ENCODE data around the gene IFI30. TPM values are rescaled to one million over a fixed set of nuclear protein-coding genes. Genes with fewer than 3 reads are reported as not detected.

Gene IFI30
- total RNA-seq, 1 donor from 2014 or later: not detected

GRCh38 chr19:18159810-18160209 lies 13.8 kb upstream of the IFI30 start:
- Mint-ChIP-seq H3K9me3 (ENCODE audit: unreplicated experiment) (no peaks in the 10 kb centered on the region), H3K4me3 (ENCODE audit: unreplicated experiment) (no peak overlapping the region), H3K27ac (ENCODE audit: unreplicated experiment) (no peak overlapping the region), H3K27me3 (ENCODE audit: unreplicated experiment) (peaks cover 8% of the 10 kb centered on the region), H3K4me1 (ENCODE audit: unreplicated experiment) (no peaks in the 10 kb centered on the region), H3K36me3 (ENCODE audit: low read depth, unreplicated experiment) (peaks cover 18% of the 10 kb centered on the region)
- no peak for TF ChIP-seq CTCF (IDR thresholded peaks at IDR 0.05; ENCODE audit: unreplicated experiment)
- no peak for DNase-seq (ENCODE audit: low spot score)

GRCh38 chr19:18160493-18160970 lies 13.1 kb upstream of the IFI30 start:
- no peak for DNase-seq (ENCODE audit: low spot score)
- Mint-ChIP-seq H3K4me3 (ENCODE audit: unreplicated experiment) (no peak overlapping the region), H3K27ac (ENCODE audit: unreplicated experiment) (no peak overlapping the region), H3K4me1 (ENCODE audit: unreplicated experiment) (no peaks in the 10 kb centered on the region), H3K36me3 (ENCODE audit: low read depth, unreplicated experiment) (peaks cover 19% of the 10 kb centered on the region), H3K27me3 (ENCODE audit: unreplicated experiment) (peaks cover 6% of the 10 kb centered on the region), H3K9me3 (ENCODE audit: unreplicated experiment) (no peaks in the 10 kb centered on the region)
- TF ChIP-seq CTCF (IDR thresholded peaks at IDR 0.05; ENCODE audit: unreplicated experiment): no peak

GRCh38 chr19:18160971-18161635 lies 12.5 kb upstream of the IFI30 start:
- peak; percentile 64 for TF ChIP-seq CTCF (IDR thresholded peaks at IDR 0.05; ENCODE audit: unreplicated experiment)
- Mint-ChIP-seq H3K4me3 (ENCODE audit: unreplicated experiment) (no peak overlapping the region), H3K4me1 (ENCODE audit: unreplicated experiment) (no peaks in the 10 kb centered on the region), H3K36me3 (ENCODE audit: low read depth, unreplicated experiment) (peaks cover 24% of the 10 kb centered on the region), H3K9me3 (ENCODE audit: unreplicated experiment) (no peaks in the 10 kb centered on the region), H3K27me3 (ENCODE audit: unreplicated experiment) (peaks cover 6% of the 10 kb centered on the region), H3K27ac (ENCODE audit: unreplicated experiment) (no peak overlapping the region)
- peak; percentile 82 for DNase-seq (ENCODE audit: low spot score)

- no peaks in the 10 kb centered on the region for H3K4me1 Mint-ChIP-seq (ENCODE audit: unreplicated experiment)
- H3K27ac Mint-ChIP-seq (ENCODE audit: unreplicated experiment): no peak overlapping the region
- H3K4me3 Mint-ChIP-seq (ENCODE audit: unreplicated experiment): no peak overlapping the region
- peak; percentile 22 for TF ChIP-seq CTCF (IDR thresholded peaks at IDR 0.05; ENCODE audit: unreplicated experiment)
- H3K36me3 Mint-ChIP-seq (ENCODE audit: low read depth, unreplicated experiment): peaks cover 22% of the 10 kb centered on the region
- H3K27me3 Mint-ChIP-seq (ENCODE audit: unreplicated experiment): peaks cover 4% of the 10 kb centered on the region
- DNase-seq (ENCODE audit: low spot score): no peak
- H3K9me3 Mint-ChIP-seq (ENCODE audit: unreplicated experiment): no peaks in the 10 kb centered on the region
Measured at GRCh38 chr19:18161636-18162002, 12.0 kb upstream of the IFI30 start.

GRCh38 chr19:18164072-18164471 lies 9.5 kb upstream of the IFI30 start:
- H3K9me3 Mint-ChIP-seq (ENCODE audit: unreplicated experiment): no peaks in the 10 kb centered on the region
- peaks cover 4% of the 10 kb centered on the region for H3K27me3 Mint-ChIP-seq (ENCODE audit: unreplicated experiment)
- TF ChIP-seq CTCF (IDR thresholded peaks at IDR 0.05; ENCODE audit: unreplicated experiment): no peak
- no peak overlapping the region for H3K27ac Mint-ChIP-seq (ENCODE audit: unreplicated experiment)
- no peak overlapping the region for H3K4me3 Mint-ChIP-seq (ENCODE audit: unreplicated experiment)
- no peaks in the 10 kb centered on the region for H3K4me1 Mint-ChIP-seq (ENCODE audit: unreplicated experiment)
- peaks cover 31% of the 10 kb centered on the region for H3K36me3 Mint-ChIP-seq (ENCODE audit: low read depth, unreplicated experiment)
- no peak for DNase-seq (ENCODE audit: low spot score)

All from endothelial cell (in vitro differentiated cells).